Ascending aorta (tissue), 2 donors: Measurements from ENCODE around the gene SLC25A38. TPM values are rescaled to one million over a fixed set of nuclear protein-coding genes. Genes with fewer than 3 reads are reported as not detected.
"Not testable (repeated sequence)": the region's sequence is repeated elsewhere in the genome, so short reads cannot be mapped to it uniquely, and the experiment has no call there.

Source experiments
- DNase-seq, 2 donors: peaks; one replicate each; pipeline ENCODE4 v3.0.0-alpha.2; 2019; ENCODE audit warnings: low spot score in 2 of 2
- H3K27ac ChIP-seq, 2 donors: fragments of 200-600 bp; sonication (generic); one replicate each; pipeline ENCODE4 v1.5.1; 2016 to 2017; ENCODE audit warnings: mild to moderate bottlenecking in 1 of 2
- H3K27me3 ChIP-seq: fragments of 200-600 bp; sonication (generic); one replicate; pipeline ENCODE4 v1.5.1; 2017
- H3K36me3 ChIP-seq, 2 donors: fragments of 200-600 bp; sonication (generic); one replicate each; pipeline ENCODE4 v1.5.1; 2016
- H3K4me1 ChIP-seq, 2 donors: fragments of 200-600 bp; sonication (generic); one replicate each; pipeline ENCODE4 v1.5.1; 2016 to 2017; ENCODE audit warnings: mild to moderate bottlenecking in 1 of 2
- H3K4me3 ChIP-seq, 2 donors: fragments of 200-600 bp; sonication (generic); one replicate each; pipeline ENCODE4 v1.5.1; 2016 to 2017; ENCODE audit warnings: mild to moderate bottlenecking in 1 of 2
- H3K9me3 ChIP-seq, 2 donors: fragments of 200-600 bp; sonication (generic); one replicate each; pipeline ENCODE4 v1.5.1; 2016
- intact Hi-C: fragments of 100-400 bp; cut with DNase I; formaldehyde crosslinking; loops from one replicate; pipeline ENCODE4 v1.15.1; 2023
- total RNA-seq: library from RNA; depleted of rRNA; stranded (reverse); fragments of >200 nt; gene quantifications from one replicate; pipeline ENCODE4 v1.1.0, GENCODE V29; 2016
- TF ChIP-seq, protein P1 (sequence below), 3 experiments: fragments of 200-600 bp in 2 of 3; fragments of 450-650 bp in 1 of 3; sonication (generic) in 2 of 3; IDR thresholded peaks; one replicate each; pipeline ENCODE4 v1.5.1; 2016 to 2019; ENCODE audit warnings: antibody characterized with exemption in 3 of 3, mild to moderate bottlenecking in 1 of 3, moderate library complexity in 1 of 3

Gene SLC25A38
- total RNA-seq, 1 donor from 2014 or later = 7.0 TPM

DNA sequence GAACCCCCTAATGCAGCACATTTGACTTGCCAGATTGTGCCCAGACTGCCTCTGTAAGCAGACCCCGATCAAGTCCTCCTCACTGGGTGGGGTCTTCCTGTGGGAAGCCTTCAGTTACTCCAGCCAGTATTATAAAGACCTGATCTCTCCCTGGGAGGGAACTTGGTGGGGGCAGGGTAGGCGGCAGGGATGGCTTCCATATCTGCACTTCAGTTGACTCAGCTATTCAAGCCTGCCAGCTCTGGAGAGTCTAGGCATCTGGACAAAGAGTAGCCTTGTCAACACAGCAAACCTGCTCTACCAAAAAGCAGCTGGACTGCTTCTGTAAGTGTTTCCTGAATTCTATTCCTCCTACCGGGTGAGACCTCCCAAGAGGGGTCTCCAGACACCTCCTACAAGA is 21.0 kb upstream of the SLC25A38 start:
- no peaks in the 10 kb centered on the region for H3K36me3 ChIP-seq
- H3K27ac ChIP-seq = no peak overlapping the region
- H3K9me3 ChIP-seq = no peaks in the 10 kb centered on the region
- H3K27me3 ChIP-seq = no peaks in the 10 kb centered on the region
- TF ChIP-seq, protein P1, sequence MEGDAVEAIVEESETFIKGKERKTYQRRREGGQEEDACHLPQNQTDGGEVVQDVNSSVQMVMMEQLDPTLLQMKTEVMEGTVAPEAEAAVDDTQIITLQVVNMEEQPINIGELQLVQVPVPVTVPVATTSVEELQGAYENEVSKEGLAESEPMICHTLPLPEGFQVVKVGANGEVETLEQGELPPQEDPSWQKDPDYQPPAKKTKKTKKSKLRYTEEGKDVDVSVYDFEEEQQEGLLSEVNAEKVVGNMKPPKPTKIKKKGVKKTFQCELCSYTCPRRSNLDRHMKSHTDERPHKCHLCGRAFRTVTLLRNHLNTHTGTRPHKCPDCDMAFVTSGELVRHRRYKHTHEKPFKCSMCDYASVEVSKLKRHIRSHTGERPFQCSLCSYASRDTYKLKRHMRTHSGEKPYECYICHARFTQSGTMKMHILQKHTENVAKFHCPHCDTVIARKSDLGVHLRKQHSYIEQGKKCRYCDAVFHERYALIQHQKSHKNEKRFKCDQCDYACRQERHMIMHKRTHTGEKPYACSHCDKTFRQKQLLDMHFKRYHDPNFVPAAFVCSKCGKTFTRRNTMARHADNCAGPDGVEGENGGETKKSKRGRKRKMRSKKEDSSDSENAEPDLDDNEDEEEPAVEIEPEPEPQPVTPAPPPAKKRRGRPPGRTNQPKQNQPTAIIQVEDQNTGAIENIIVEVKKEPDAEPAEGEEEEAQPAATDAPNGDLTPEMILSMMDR (IDR thresholded peaks at IDR 0.05) = no peak
- intact Hi-C loops = no loop called here
- no peak overlapping the region for H3K4me3 ChIP-seq
- DNase-seq = no peak
- H3K4me1 ChIP-seq = no peaks in the 10 kb centered on the region

DNA sequence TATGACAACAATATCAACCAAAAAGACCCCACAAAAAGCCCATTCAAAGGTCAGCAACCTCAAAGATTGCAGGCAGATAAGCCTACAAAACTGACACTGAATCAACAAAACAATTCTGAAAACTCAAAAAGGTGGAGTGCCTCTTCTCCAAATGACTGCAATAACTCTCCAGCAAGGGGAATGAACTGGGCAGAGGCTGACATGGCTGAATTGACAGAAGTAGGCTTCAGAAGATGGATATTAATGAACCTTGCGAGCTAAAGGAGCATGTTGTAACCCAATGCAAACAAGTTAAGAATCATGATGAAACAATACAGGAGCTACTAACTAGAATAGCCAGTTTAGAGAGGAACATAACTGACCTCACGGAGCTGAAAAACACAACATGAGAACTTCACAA is 20.4 kb upstream of the SLC25A38 start:
- TF ChIP-seq, protein P1 (IDR thresholded peaks at IDR 0.05) = no peak
- no peaks in the 10 kb centered on the region for H3K4me1 ChIP-seq
- H3K27me3 ChIP-seq = no peaks in the 10 kb centered on the region
- H3K27ac ChIP-seq = no peak overlapping the region
- intact Hi-C loops = no loop called here
- H3K9me3 ChIP-seq = no peaks in the 10 kb centered on the region
- H3K36me3 ChIP-seq = no peaks in the 10 kb centered on the region
- DNase-seq = no peak
- no peak overlapping the region for H3K4me3 ChIP-seq

DNA sequence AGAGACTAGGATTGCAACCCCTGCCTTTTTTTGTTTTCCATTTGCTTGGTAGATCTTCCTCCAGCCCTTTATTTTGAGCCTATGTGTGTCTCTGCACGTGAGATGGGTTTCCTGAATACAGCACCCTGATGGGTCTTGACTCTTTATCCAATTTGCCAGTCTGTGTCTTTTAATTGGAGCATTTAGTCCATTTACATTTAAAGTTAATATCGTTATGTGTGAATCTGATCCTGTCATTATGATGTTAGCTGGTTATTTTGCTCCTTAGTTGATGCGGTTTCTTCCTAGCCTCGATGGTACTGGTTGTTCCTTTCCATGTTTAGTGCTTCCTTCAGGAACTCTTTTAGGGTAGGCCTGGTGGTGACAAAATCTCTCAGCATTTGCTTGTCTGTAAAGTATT is 12.7 kb upstream of the SLC25A38 start:
- H3K4me1 ChIP-seq, H3K36me3 ChIP-seq, H3K27ac ChIP-seq, H3K4me3 ChIP-seq, H3K27me3 ChIP-seq, H3K9me3 ChIP-seq, intact Hi-C loops, DNase-seq: not testable (repeated sequence)

DNA sequence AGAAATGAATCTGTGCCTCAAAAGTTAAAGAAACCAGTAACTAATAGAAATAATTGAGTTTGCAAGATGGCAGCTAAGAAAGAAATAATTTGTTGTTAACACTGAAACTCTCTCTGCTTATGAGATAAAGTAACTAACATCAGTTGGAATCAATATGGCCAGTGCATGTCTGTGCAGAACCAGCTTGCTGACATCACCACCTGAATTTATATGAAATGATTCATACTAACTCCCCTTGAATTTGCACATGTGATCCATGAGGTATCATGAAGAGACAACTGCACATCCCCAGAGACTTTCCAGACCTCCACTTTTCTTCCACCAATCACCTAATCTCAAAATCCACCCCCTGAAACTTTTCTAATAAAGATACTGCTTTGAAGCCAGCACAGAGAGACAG is 10.3 kb upstream of the SLC25A38 start:
- no peak for DNase-seq
- Histone ChIP-seq H3K36me3 (no peaks in the 10 kb centered on the region), H3K27me3 (no peaks in the 10 kb centered on the region), H3K4me3 (no peak overlapping the region), H3K4me1 (no peaks in the 10 kb centered on the region), H3K9me3 (no peaks in the 10 kb centered on the region), H3K27ac (no peak overlapping the region)
- TF ChIP-seq, protein P1 (IDR thresholded peaks at IDR 0.05) = no peak
- intact Hi-C loops = no loop called here

DNA sequence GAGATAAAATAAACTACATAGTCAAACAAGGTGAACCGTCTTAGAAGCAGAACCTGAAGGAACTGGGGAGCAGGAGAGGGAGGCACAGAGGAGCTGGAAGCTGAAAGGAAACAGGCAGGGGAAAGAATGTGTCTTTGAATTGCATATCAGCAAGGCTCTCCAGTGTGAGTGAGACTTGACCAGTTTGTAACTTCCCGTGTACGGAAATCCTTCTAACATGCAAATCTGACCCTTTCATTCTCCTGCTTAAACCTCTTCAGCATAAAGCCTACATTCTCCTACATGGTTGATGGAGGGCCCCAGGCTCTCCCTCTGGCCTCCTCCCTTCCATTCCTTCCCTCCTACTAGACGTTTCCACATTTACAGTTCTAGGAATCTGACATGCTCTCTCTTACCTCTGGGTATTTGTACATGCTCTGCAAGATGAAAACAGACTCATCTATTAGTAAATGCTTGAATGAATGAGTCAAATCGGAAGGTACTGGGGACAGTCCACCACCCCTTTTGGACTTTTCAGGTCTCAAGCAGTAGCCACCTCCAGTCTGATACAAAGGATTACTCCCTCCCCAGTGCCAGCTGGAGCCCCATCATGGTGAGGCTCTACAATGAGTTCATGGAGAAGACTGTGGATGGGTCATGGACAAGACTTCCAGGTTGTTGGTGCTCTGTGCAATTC is 6.1 kb upstream of the SLC25A38 start:
- DNase-seq = no peak
- no peaks in the 10 kb centered on the region for H3K27me3 ChIP-seq
- intact Hi-C loops = no loop called here
- H3K4me3 ChIP-seq = no peak overlapping the region
- H3K4me1 ChIP-seq = no peaks in the 10 kb centered on the region
- no peaks in the 10 kb centered on the region for H3K36me3 ChIP-seq
- H3K9me3 ChIP-seq = no peaks in the 10 kb centered on the region
- H3K27ac ChIP-seq = no peak overlapping the region
- TF ChIP-seq, protein P1 (IDR thresholded peaks at IDR 0.05) = no peak

DNA sequence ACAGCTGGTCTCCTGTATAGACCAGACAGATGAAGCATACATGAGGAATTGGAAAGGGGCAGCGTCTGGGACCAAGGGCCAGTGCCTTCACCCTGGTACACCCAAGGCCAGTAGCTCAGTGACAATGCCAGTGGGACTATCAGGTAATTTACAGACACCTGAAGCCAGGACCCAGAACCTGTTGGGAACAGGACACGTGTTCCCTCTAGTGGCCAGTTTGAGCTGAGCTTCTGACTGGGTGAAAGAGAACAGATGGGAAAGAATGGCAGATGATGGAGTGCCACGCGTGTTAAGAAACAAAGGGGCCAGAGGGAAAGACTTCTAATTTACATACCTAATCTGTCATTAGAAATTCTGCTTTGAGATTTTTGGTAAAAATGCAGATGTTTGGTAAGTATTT is 5.1 kb upstream of the SLC25A38 start:
- H3K36me3 ChIP-seq = no peaks in the 10 kb centered on the region
- intact Hi-C loops = no loop called here
- peaks cover 0 to 6% of the 10 kb centered on the region in 2 donors for H3K4me1 ChIP-seq
- H3K9me3 ChIP-seq = no peaks in the 10 kb centered on the region
- no peaks in the 10 kb centered on the region for H3K27me3 ChIP-seq
- H3K27ac ChIP-seq = no peak overlapping the region
- TF ChIP-seq, protein P1 (IDR thresholded peaks at IDR 0.05) = no peak
- no peak overlapping the region for H3K4me3 ChIP-seq
- no peak for DNase-seq
